ENCODE data around the gene NDUFB4.

GRCh38 chr3:120604784-120605183, 8.6 kb downstream of the NDUFB4 start:
- TF ChIP-seq CTCF (IDR thresholded peaks at IDR 0.05; ENCODE audit: insufficient read depth, low read length, poor library complexity, severe bottlenecking) (no peak), EZH2phosphoT487 (conservative IDR thresholded peaks at IDR 0.05; ENCODE audit: low read length) (no peak)

All from SU-DHL-6 (cell line).